HG02885 (cell line): ENCODE data around the gene FRMD6.
A peak's percentile ranks its signal among the peaks of the same experiment; 100 is the strongest.

Experiments
- ATAC-seq: cut with Tn5 transposase; IDR thresholded peaks from one replicate; pipeline ENCODE4 v1.9.1; 2021; ENCODE audit warnings: mild to moderate bottlenecking; ENCODE audit not compliant: unreplicated experiment, poor library complexity

Gene FRMD6

GRCh38 chr14:51651388-51652167 lies at the start of gene FRMD6:
Gene FRMD6, plus strand, starts transcription at chr14:51651910. Its CDS starts 37,927 bp downstream, at chr14:51689837.
- ATAC-seq = peak; percentile 76

GRCh38 chr14:51602310-51602709 lies 49.4 kb upstream of the FRMD6 start:
- peak; percentile 49 for ATAC-seq

GRCh38 chr14:51603495-51603894 lies 48.2 kb upstream of the FRMD6 start:
- ATAC-seq = no peak

GRCh38 chr14:51604073-51604472 lies 47.6 kb upstream of the FRMD6 start:
- no peak for ATAC-seq

GRCh38 chr14:51605575-51605974 lies 46.1 kb upstream of the FRMD6 start:
- ATAC-seq = no peak

GRCh38 chr14:51607711-51608110 lies 44.0 kb upstream of the FRMD6 start:
- no peak for ATAC-seq

- ATAC-seq = peak; percentile 12
Measured at GRCh38 chr14:51609251-51609954, 42.3 kb upstream of the FRMD6 start.

- ATAC-seq = peak; percentile 87
Measured at GRCh38 chr14:51609955-51610283, 41.8 kb upstream of the FRMD6 start.

GRCh38 chr14:51610771-51611170 lies 40.9 kb upstream of the FRMD6 start:
- no peak for ATAC-seq

- ATAC-seq = no peak
Measured at GRCh38 chr14:51612449-51612848, 39.3 kb upstream of the FRMD6 start.

- ATAC-seq = no peak
Measured at GRCh38 chr14:51613416-51613815, 38.3 kb upstream of the FRMD6 start.

GRCh38 chr14:51614707-51615106 lies 37.0 kb upstream of the FRMD6 start:
- peak; percentile 58 for ATAC-seq

- no peak for ATAC-seq
Measured at GRCh38 chr14:51616256-51616655, 35.5 kb upstream of the FRMD6 start.

GRCh38 chr14:51616724-51617409 lies 34.8 kb upstream of the FRMD6 start:
- no peak for ATAC-seq

- ATAC-seq = no peak
Measured at GRCh38 chr14:51619561-51619960, 32.1 kb upstream of the FRMD6 start.

GRCh38 chr14:51620056-51620455 lies 31.7 kb upstream of the FRMD6 start:
- ATAC-seq = no peak

GRCh38 chr14:51621654-51622053 lies 30.1 kb upstream of the FRMD6 start:
- ATAC-seq = peak; percentile 68

- ATAC-seq = no peak
Measured at GRCh38 chr14:51622376-51622775, 29.3 kb upstream of the FRMD6 start.

- ATAC-seq = no peak
Measured at GRCh38 chr14:51624955-51625569, 26.6 kb upstream of the FRMD6 start.

- no peak for ATAC-seq
Measured at GRCh38 chr14:51626185-51626584, 25.5 kb upstream of the FRMD6 start.

- ATAC-seq = no peak
Measured at GRCh38 chr14:51626788-51627187, 24.9 kb upstream of the FRMD6 start.
